ENCODE data around the gene MGMT.

The MGMT gene

GRCh38 chr10:129491123-129491734, 24.2 kb downstream of the MGMT start:
- Histone ChIP-seq H3K4me3 (ENCODE audit: low read depth, low read length) (no peak overlapping the region), H3K9me3 (ENCODE audit: severe bottlenecking) (peaks cover 2% of the 10 kb centered on the region), H3K27ac (no peak overlapping the region), H3K27me3 (ENCODE audit: insufficient read depth, low read depth, severe bottlenecking) (no peaks in the 10 kb centered on the region), H3K36me3 (no peaks in the 10 kb centered on the region)
- DNase-seq, result no peak
- no peak for TF ChIP-seq CTCF (IDR thresholded peaks at IDR 0.05; ENCODE audit: low read depth, low read length)

- Histone ChIP-seq H3K27ac (no peak overlapping the region), H3K36me3 (no peaks in the 10 kb centered on the region), H3K9me3 (ENCODE audit: severe bottlenecking) (peaks cover 11% of the 10 kb centered on the region), H3K27me3 (ENCODE audit: insufficient read depth, low read depth, severe bottlenecking) (no peaks in the 10 kb centered on the region), H3K4me3 (ENCODE audit: low read depth, low read length) (no peak overlapping the region)
- DNase-seq, result no peak
- TF ChIP-seq CTCF (IDR thresholded peaks at IDR 0.05; ENCODE audit: low read depth, low read length), result no peak
Observed at GRCh38 chr10:129494176-129494575, 27.1 kb downstream of the MGMT start.

GRCh38 chr10:129494740-129495139, 27.7 kb downstream of the MGMT start:
- no peak for DNase-seq
- no peaks in the 10 kb centered on the region for H3K36me3 ChIP-seq
- no peak overlapping the region for H3K4me3 ChIP-seq (ENCODE audit: low read depth, low read length)
- peaks cover 11% of the 10 kb centered on the region for H3K9me3 ChIP-seq (ENCODE audit: severe bottlenecking)
- no peak overlapping the region for H3K27ac ChIP-seq
- TF ChIP-seq CTCF (IDR thresholded peaks at IDR 0.05; ENCODE audit: low read depth, low read length), result no peak
- H3K27me3 ChIP-seq (ENCODE audit: insufficient read depth, low read depth, severe bottlenecking), result no peaks in the 10 kb centered on the region

GRCh38 chr10:129495256-129495655, 28.2 kb downstream of the MGMT start:
- no peak for DNase-seq
- Histone ChIP-seq H3K36me3 (no peaks in the 10 kb centered on the region), H3K4me3 (ENCODE audit: low read depth, low read length) (no peak overlapping the region), H3K27ac (no peak overlapping the region), H3K9me3 (ENCODE audit: severe bottlenecking) (peaks cover 11% of the 10 kb centered on the region), H3K27me3 (ENCODE audit: insufficient read depth, low read depth, severe bottlenecking) (no peaks in the 10 kb centered on the region)
- TF ChIP-seq CTCF (IDR thresholded peaks at IDR 0.05; ENCODE audit: low read depth, low read length), result no peak

- H3K27ac ChIP-seq, result no peak overlapping the region
- H3K36me3 ChIP-seq, result no peaks in the 10 kb centered on the region
- no peak for TF ChIP-seq CTCF (IDR thresholded peaks at IDR 0.05; ENCODE audit: low read depth, low read length)
- peaks cover 10% of the 10 kb centered on the region for H3K9me3 ChIP-seq (ENCODE audit: severe bottlenecking)
- no peak for DNase-seq
- no peaks in the 10 kb centered on the region for H3K27me3 ChIP-seq (ENCODE audit: insufficient read depth, low read depth, severe bottlenecking)
- H3K4me3 ChIP-seq (ENCODE audit: low read depth, low read length), result no peak overlapping the region
Observed at GRCh38 chr10:129495698-129496097, 28.7 kb downstream of the MGMT start.

GRCh38 chr10:129497013-129497412, 30.0 kb downstream of the MGMT start:
- DNase-seq, result no peak
- no peaks in the 10 kb centered on the region for H3K27me3 ChIP-seq (ENCODE audit: insufficient read depth, low read depth, severe bottlenecking)
- no peaks in the 10 kb centered on the region for H3K36me3 ChIP-seq
- H3K4me3 ChIP-seq (ENCODE audit: low read depth, low read length), result no peak overlapping the region
- peaks cover 9% of the 10 kb centered on the region for H3K9me3 ChIP-seq (ENCODE audit: severe bottlenecking)
- no peak overlapping the region for H3K27ac ChIP-seq
- TF ChIP-seq CTCF (IDR thresholded peaks at IDR 0.05; ENCODE audit: low read depth, low read length), result no peak
